ENCODE data around the gene IL2RA. TPM values are rescaled to one million over a fixed set of nuclear protein-coding genes. Genes with fewer than 3 reads are reported as not detected.

Gene IL2RA
- total RNA-seq, 1 donor from 2014 or later: not detected

DNA sequence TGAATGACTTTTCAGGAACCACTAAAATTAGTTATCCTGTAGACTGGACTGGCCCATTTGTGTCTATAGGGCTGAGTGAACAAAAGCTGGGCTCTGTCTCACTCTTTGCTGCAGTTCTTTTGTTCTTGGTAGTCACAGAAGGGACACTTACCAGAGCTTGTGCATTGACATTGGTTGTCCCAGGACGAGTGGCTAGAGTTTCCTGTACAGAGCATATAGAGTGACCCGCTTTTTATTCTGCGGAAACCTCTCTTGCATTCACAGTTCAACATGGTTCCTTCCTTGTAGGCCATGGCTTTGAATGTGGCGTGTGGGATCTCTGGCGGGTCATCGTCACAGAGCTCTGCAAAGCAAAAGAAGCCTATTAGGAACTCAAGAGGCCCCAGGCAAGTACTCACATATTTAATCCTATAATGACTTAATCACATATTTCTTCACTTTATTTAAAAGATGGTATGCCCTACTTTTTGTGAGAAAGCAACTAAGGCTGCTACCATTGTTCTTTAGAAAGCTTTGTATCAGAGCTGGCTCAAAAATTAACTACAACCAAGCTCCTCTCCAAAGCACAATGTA lies 36.4 kb downstream of the IL2RA start:
- Histone ChIP-seq H3K27me3 (ENCODE audit: control insufficient read depth, insufficient read depth, low read length) (peaks cover 6% of the 10 kb centered on the region), H3K36me3 (ENCODE audit: control insufficient read depth, insufficient read depth, low read length) (no peaks in the 10 kb centered on the region), H3K4me3 (ENCODE audit: low read depth, low read length) (no peak overlapping the region)
- TF ChIP-seq, protein P1, sequence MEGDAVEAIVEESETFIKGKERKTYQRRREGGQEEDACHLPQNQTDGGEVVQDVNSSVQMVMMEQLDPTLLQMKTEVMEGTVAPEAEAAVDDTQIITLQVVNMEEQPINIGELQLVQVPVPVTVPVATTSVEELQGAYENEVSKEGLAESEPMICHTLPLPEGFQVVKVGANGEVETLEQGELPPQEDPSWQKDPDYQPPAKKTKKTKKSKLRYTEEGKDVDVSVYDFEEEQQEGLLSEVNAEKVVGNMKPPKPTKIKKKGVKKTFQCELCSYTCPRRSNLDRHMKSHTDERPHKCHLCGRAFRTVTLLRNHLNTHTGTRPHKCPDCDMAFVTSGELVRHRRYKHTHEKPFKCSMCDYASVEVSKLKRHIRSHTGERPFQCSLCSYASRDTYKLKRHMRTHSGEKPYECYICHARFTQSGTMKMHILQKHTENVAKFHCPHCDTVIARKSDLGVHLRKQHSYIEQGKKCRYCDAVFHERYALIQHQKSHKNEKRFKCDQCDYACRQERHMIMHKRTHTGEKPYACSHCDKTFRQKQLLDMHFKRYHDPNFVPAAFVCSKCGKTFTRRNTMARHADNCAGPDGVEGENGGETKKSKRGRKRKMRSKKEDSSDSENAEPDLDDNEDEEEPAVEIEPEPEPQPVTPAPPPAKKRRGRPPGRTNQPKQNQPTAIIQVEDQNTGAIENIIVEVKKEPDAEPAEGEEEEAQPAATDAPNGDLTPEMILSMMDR (IDR thresholded peaks at IDR 0.05; ENCODE audit: insufficient read depth, low read length, poor library complexity, severe bottlenecking): no peak
- no peak for DNase-seq (ENCODE audit: low read depth)

DNA sequence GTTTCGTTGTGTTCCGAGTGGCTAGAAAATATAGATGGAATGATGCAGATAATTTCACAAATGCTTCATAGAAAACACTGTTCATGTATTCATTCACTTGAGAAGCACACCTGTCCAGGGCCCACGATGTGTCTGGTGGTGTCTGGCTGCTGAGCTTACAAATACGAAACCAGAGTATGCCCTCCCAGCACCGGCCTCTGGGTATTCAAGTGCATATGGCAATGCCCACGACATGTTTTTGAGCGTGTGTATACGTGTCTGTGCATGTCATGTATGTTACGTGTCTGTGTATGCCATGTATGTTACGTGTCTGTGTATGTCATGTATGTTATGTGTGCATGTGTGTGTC lies 37.9 kb downstream of the IL2RA start:
- Histone ChIP-seq H3K4me3 (ENCODE audit: low read depth, low read length) (no peak overlapping the region), H3K36me3 (ENCODE audit: control insufficient read depth, insufficient read depth, low read length) (no peaks in the 10 kb centered on the region), H3K27me3 (ENCODE audit: control insufficient read depth, insufficient read depth, low read length) (peaks cover 6% of the 10 kb centered on the region)
- TF ChIP-seq, protein P1 (IDR thresholded peaks at IDR 0.05; ENCODE audit: insufficient read depth, low read length, poor library complexity, severe bottlenecking): no peak
- DNase-seq (ENCODE audit: low read depth): no peak

DNA sequence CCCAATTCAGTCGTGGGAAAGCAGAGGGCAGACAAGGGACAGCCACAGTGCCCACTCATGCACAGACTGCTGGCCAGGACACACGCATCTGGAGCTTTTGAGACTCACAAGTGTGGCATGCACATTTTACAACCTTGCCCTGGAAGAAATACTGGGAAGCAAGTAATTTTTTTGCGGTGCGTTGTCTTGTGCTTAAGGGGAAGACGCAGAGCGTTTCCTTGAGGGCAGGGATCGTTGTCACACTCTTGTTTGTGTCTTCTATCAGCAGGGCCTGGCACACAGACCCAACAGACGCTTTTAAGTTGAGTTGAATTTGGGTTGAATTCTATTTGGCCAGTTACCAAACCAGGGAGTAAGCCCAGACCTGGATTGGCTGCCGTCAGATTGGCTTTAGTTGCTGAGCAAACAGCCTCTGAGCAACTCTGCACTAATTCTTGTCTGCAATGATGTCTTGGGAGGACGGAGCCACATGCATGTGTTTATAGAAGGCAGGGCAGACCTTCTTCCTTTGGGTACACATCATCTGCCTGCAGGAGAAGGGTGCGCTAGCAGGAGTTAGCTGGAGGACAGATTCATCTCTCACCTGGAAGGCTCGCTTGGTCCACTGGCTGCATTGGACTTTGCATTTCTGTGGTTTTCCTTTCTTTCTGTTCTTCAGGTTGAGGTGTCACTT lies 38.4 kb downstream of the IL2RA start:
- Histone ChIP-seq H3K4me3 (ENCODE audit: low read depth, low read length) (no peak overlapping the region), H3K36me3 (ENCODE audit: control insufficient read depth, insufficient read depth, low read length) (no peaks in the 10 kb centered on the region), H3K27me3 (ENCODE audit: control insufficient read depth, insufficient read depth, low read length) (peaks cover 6% of the 10 kb centered on the region)
- DNase-seq (ENCODE audit: low read depth): no peak
- TF ChIP-seq, protein P1 (IDR thresholded peaks at IDR 0.05; ENCODE audit: insufficient read depth, low read length, poor library complexity, severe bottlenecking): no peak

DNA sequence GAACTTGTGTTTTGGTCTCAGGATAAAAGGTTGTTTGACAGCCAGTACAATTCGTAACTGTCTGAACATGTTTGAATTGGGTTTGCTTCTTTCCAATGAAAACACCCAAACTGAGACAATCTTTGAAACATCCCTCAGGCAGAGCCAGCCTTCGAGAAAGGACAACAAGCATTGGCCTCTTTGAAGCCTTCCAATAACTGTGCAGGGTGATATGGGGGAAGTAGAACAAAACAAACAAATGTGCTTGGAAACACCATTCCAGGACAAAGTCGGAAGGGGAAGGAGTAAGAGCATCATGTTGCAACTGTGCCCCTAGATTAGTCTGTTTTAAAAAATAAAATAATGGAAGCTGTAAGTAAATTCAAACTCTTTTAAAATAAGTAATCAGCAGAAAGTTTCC lies 39.5 kb downstream of the IL2RA start:
- TF ChIP-seq, protein P1 (IDR thresholded peaks at IDR 0.05; ENCODE audit: insufficient read depth, low read length, poor library complexity, severe bottlenecking): no peak
- Histone ChIP-seq H3K4me3 (ENCODE audit: low read depth, low read length) (no peak overlapping the region), H3K27me3 (ENCODE audit: control insufficient read depth, insufficient read depth, low read length) (peaks cover 12% of the 10 kb centered on the region), H3K36me3 (ENCODE audit: control insufficient read depth, insufficient read depth, low read length) (no peaks in the 10 kb centered on the region)
- DNase-seq (ENCODE audit: low read depth): no peak

DNA sequence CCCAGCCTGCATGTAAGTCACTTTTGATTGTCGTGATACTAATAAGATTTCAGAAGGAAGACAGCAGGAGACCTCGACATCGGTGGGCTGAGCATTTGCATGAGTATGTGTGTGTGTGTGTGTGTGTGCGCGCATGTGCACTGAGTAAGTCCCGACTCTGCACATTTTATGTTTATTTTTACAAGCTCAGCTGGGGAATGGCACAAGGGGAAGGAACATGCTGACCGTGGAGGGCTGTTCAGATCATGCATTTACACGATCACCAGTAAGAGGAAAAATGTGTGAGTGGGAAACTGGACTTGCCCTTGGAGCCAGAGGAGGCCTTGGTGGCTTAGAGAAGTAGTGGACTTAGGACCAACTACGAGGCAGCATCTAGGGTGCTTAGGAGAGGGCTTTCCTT lies 41.3 kb downstream of the IL2RA start:
- DNase-seq (ENCODE audit: low read depth): no peak
- no peaks in the 10 kb centered on the region for H3K36me3 ChIP-seq (ENCODE audit: control insufficient read depth, insufficient read depth, low read length)
- TF ChIP-seq, protein P1 (IDR thresholded peaks at IDR 0.05; ENCODE audit: insufficient read depth, low read length, poor library complexity, severe bottlenecking): no peak
- H3K4me3 ChIP-seq (ENCODE audit: low read depth, low read length): no peak overlapping the region
- H3K27me3 ChIP-seq (ENCODE audit: control insufficient read depth, insufficient read depth, low read length): peaks cover 14% of the 10 kb centered on the region

DNA sequence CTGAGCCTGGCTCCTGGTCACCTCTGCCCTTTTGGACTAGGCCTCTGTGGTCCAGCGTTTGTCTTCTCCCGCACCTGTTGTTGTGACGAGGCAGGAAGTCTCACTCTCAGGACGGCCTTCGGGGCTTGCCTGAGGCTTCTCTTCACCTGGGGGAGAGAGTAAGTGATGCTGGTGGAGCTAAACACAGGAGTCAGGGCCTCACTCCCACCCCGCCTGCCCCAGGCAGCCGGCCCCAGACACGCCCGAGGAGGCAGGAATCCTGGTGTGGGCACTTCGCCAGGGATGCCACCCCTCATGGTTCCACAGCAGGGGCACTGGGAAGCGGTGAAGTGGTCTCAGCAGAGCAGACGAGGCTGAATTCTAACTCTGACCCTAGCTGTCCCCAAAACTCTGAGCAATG lies 42.4 kb downstream of the IL2RA start:
- TF ChIP-seq, protein P1 (IDR thresholded peaks at IDR 0.05; ENCODE audit: insufficient read depth, low read length, poor library complexity, severe bottlenecking): no peak
- no peak for DNase-seq (ENCODE audit: low read depth)
- Histone ChIP-seq H3K4me3 (ENCODE audit: low read depth, low read length) (no peak overlapping the region), H3K27me3 (ENCODE audit: control insufficient read depth, insufficient read depth, low read length) (peaks cover 15% of the 10 kb centered on the region), H3K36me3 (ENCODE audit: control insufficient read depth, insufficient read depth, low read length) (no peaks in the 10 kb centered on the region)
